ENCODE results near the gene GPATCH2L.

DNA sequence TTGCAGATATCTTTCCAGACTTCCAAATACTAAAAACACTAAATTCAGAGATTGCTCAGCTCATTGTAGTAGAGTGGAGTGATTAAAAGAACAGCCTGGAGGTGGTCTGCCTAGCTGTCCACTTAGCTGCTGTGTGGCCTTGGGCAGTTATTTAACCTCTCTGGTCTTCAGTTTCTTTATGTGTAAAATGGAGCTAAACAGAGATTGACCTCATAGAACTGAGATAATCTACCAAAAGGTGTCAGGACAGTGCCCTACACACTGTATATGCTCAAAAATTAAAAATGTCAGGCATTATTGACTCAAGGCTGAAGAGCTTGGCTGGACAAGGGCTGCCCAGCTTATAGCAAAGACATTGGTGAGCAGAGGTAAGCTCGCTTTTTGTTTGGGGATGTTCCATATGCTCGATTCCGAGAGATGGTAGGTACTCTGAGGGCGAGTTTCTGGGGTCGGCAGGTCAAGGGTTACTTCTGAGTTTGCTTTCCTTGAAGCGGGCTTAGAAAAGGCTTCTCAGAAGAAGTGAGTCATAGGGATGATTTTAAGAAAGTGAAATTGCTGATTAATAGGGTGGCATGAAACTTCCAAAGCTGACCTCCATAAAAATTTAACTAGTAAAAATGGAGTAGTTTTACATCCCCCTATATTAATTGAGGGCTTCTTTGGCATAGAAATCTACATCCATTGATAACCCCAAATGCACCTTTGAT, 107.5 kb downstream of the GPATCH2L start:
- TF ChIP-seq, protein P1, sequence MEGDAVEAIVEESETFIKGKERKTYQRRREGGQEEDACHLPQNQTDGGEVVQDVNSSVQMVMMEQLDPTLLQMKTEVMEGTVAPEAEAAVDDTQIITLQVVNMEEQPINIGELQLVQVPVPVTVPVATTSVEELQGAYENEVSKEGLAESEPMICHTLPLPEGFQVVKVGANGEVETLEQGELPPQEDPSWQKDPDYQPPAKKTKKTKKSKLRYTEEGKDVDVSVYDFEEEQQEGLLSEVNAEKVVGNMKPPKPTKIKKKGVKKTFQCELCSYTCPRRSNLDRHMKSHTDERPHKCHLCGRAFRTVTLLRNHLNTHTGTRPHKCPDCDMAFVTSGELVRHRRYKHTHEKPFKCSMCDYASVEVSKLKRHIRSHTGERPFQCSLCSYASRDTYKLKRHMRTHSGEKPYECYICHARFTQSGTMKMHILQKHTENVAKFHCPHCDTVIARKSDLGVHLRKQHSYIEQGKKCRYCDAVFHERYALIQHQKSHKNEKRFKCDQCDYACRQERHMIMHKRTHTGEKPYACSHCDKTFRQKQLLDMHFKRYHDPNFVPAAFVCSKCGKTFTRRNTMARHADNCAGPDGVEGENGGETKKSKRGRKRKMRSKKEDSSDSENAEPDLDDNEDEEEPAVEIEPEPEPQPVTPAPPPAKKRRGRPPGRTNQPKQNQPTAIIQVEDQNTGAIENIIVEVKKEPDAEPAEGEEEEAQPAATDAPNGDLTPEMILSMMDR (IDR thresholded peaks at IDR 0.05; ENCODE audit: insufficient read depth, low read length, poor library complexity, severe bottlenecking): no peak
- no peak for TF ChIP-seq EZH2phosphoT487 (conservative IDR thresholded peaks at IDR 0.05; ENCODE audit: low read length)

All from SU-DHL-6 (cell line).